Neural cell (in vitro differentiated cells): ENCODE data around the gene MFSD6L. TPM values are rescaled to one million over a fixed set of nuclear protein-coding genes. Genes with fewer than 3 reads are reported as not detected.

Source experiments
- H2AFZ ChIP-seq: fragments of 200-600, 300-800 bp; sonication (generic), shearing (Covaris generic); 2 replicates; pipeline ENCODE4 v1.6.0; 2014; ENCODE audit warnings: low read depth, mild to moderate bottlenecking, antibody characterized with exemption, low read length, moderate library complexity
- H3F3A ChIP-seq: fragments of 200-600 bp; shearing (Covaris generic); 2 replicates; pipeline ENCODE4 v1.6.1; 2016; ENCODE audit warnings: mild to moderate bottlenecking, moderate library complexity, mixed read lengths, antibody characterized with exemption, low read length; ENCODE audit not compliant: insufficient read depth, poor library complexity, severe bottlenecking
- H3K27ac ChIP-seq: fragments of 200-600, 300-800 bp; sonication (generic), shearing (Covaris generic); 2 replicates; pipeline ENCODE4 v1.5.1; 2014; ENCODE audit warnings: mild to moderate bottlenecking, low read length, moderate library complexity
- H3K27me3 ChIP-seq: fragments of 300-800, 200-600 bp; sonication (generic), shearing (Covaris generic); 2 replicates; pipeline ENCODE4 v1.6.0; 2014; ENCODE audit warnings: mild to moderate bottlenecking, low read depth, low read length, moderate library complexity; ENCODE audit not compliant: insufficient read depth
- H3K36me3 ChIP-seq: fragments of 300-800, 200-600 bp; sonication (generic), shearing (Covaris generic); 2 replicates; pipeline ENCODE4 v1.5.1; 2014; ENCODE audit warnings: mild to moderate bottlenecking, antibody characterized with exemption, low read length, moderate library complexity; ENCODE audit not compliant: insufficient read depth
- H3K4me2 ChIP-seq: fragments of 300-800, 200-600 bp; sonication (generic), shearing (Covaris generic); 2 replicates; pipeline ENCODE4 v1.6.0; 2014; ENCODE audit warnings: mild to moderate bottlenecking, low read length
- H3K4me3 ChIP-seq: fragments of 300-800, 200-600 bp; sonication (generic), shearing (Covaris generic); 2 replicates; pipeline ENCODE4 v1.5.1; 2014; ENCODE audit warnings: mild to moderate bottlenecking, low read length, moderate library complexity
- H3K79me2 ChIP-seq: fragments of 200-600 bp; shearing (Covaris generic); replicated peaks from 2 replicates; pipeline ENCODE4 v1.6.0; 2014; ENCODE audit warnings: mild to moderate bottlenecking, low read length, moderate library complexity; ENCODE audit not compliant: insufficient read depth
- H3K9ac ChIP-seq: fragments of 300-800, 200-600 bp; sonication (generic), shearing (Covaris generic); 2 replicates; pipeline ENCODE4 v1.6.1; 2016; ENCODE audit warnings: mild to moderate bottlenecking, low read length, mixed read lengths
- H3K9me2 ChIP-seq: fragments of 200-600 bp; shearing (Covaris generic); 2 replicates; pipeline ENCODE4 v1.6.1; 2016; ENCODE audit warnings: mild to moderate bottlenecking, low read length, mixed read lengths; ENCODE audit not compliant: insufficient read depth
- H3K9me3 ChIP-seq: fragments of 200-600, 300-800 bp; sonication (generic), shearing (Covaris generic); 2 replicates; pipeline ENCODE4 v1.6.1; 2016; ENCODE audit warnings: mild to moderate bottlenecking, mixed run types, low read length, moderate library complexity, mixed read lengths
- H4K20me1 ChIP-seq: fragments of 200-600 bp; shearing (Covaris generic); 2 replicates; pipeline ENCODE4 v1.6.1; 2016; ENCODE audit warnings: mild to moderate bottlenecking, mixed run types; ENCODE audit not compliant: insufficient read depth
- EP300 ChIP-seq: fragments of 450-650 bp; conservative IDR thresholded peaks from 2 replicates; pipeline ENCODE4 v1.6.1; 2014; ENCODE audit warnings: antibody characterized with exemption, mild to moderate bottlenecking, moderate library complexity; ENCODE audit not compliant: poor library complexity, severe bottlenecking
- EZH2 ChIP-seq: fragments of 200-600, 300-800 bp; shearing (Covaris generic), sonication (generic); IDR thresholded peaks from 2 replicates; pipeline ENCODE4 v1.6.1; 2014; ENCODE audit warnings: antibody characterized with exemption, low read length, borderline replicate concordance, mild to moderate bottlenecking; ENCODE audit not compliant: insufficient read depth, poor library complexity, severe bottlenecking
- MXI1 ChIP-seq: fragments of 450-650 bp; conservative IDR thresholded peaks from 2 replicates; pipeline ENCODE4 v1.6.1; 2014; ENCODE audit warnings: antibody characterized with exemption, mild to moderate bottlenecking; ENCODE audit not compliant: poor library complexity, severe bottlenecking
- POLR2AphosphoS5 ChIP-seq: IDR thresholded peaks from 2 replicates; pipeline ENCODE4 v1.6.1; 2012
- RAD21 ChIP-seq: fragments of 450-650 bp; conservative IDR thresholded peaks from 2 replicates; pipeline ENCODE4 v1.6.1; 2014; ENCODE audit warnings: antibody characterized with exemption, mild to moderate bottlenecking, moderate library complexity
- SMC3 ChIP-seq: fragments of 450-650 bp; conservative IDR thresholded peaks from 2 replicates; pipeline ENCODE4 v1.6.1; 2014; ENCODE audit warnings: antibody characterized with exemption, mild to moderate bottlenecking, moderate library complexity; ENCODE audit not compliant: poor library complexity
- TAF1 ChIP-seq: IDR thresholded peaks from 2 replicates; pipeline ENCODE4 v1.6.1; 2012; ENCODE audit warnings: low read depth
- polyA plus RNA-seq: library from polyadenylated mRNA; depleted of rRNA; stranded (reverse); fragments of >200 nt; gene quantifications from 2 replicates; pipeline ENCODE4 v1.2.3, GENCODE V29; 2014
- TF ChIP-seq, protein P1 (sequence below): IDR thresholded peaks from 2 replicates; pipeline ENCODE4 v1.6.1; 2012; ENCODE audit warnings: borderline replicate concordance
- TF ChIP-seq, protein P2 (sequence below): fragments of 450-650 bp; IDR thresholded peaks from 2 replicates; pipeline ENCODE4 v1.5.1; 2014; ENCODE audit warnings: antibody characterized with exemption, mild to moderate bottlenecking, moderate library complexity; ENCODE audit not compliant: poor library complexity, severe bottlenecking

Gene MFSD6L
- polyA plus RNA-seq, 1 donor from 2014 or later, result not detected

DNA sequence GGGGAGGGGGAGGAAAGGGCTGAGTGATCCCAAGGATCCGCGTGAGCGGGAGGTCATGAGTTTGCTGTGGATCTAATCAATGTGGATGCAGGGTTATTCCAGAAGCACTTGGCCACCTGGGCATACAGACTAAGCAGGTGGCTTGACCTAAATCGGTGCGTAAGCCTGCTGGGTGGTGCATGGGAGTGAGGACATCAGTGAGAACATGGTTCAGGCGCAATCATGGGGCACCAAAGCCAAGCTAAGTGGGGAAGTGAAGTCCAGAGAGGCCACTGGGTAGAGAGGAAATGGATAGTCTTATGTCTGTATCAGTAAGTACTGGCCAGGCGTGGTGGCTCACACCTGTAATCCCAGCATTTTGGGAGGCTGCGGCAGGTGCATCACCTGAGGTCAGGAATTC, 18.9 kb upstream of the MFSD6L start:
- no peaks in the 10 kb centered on the region for H3K36me3 ChIP-seq
- no peak overlapping the region for H3K4me2 ChIP-seq
- no peak overlapping the region for H3K4me3 ChIP-seq
- no peaks in the 10 kb centered on the region for H3K9me2 ChIP-seq
- no peaks in the 10 kb centered on the region for H4K20me1 ChIP-seq
- no peaks in the 10 kb centered on the region for H3K79me2 ChIP-seq
- TF ChIP-seq TAF1 (no peak), EZH2 (no peak), RAD21 (no peak), MXI1 (no peak), SMC3 (no peak), EP300 (no peak), POLR2AphosphoS5 (no peak)
- TF ChIP-seq, protein P1, sequence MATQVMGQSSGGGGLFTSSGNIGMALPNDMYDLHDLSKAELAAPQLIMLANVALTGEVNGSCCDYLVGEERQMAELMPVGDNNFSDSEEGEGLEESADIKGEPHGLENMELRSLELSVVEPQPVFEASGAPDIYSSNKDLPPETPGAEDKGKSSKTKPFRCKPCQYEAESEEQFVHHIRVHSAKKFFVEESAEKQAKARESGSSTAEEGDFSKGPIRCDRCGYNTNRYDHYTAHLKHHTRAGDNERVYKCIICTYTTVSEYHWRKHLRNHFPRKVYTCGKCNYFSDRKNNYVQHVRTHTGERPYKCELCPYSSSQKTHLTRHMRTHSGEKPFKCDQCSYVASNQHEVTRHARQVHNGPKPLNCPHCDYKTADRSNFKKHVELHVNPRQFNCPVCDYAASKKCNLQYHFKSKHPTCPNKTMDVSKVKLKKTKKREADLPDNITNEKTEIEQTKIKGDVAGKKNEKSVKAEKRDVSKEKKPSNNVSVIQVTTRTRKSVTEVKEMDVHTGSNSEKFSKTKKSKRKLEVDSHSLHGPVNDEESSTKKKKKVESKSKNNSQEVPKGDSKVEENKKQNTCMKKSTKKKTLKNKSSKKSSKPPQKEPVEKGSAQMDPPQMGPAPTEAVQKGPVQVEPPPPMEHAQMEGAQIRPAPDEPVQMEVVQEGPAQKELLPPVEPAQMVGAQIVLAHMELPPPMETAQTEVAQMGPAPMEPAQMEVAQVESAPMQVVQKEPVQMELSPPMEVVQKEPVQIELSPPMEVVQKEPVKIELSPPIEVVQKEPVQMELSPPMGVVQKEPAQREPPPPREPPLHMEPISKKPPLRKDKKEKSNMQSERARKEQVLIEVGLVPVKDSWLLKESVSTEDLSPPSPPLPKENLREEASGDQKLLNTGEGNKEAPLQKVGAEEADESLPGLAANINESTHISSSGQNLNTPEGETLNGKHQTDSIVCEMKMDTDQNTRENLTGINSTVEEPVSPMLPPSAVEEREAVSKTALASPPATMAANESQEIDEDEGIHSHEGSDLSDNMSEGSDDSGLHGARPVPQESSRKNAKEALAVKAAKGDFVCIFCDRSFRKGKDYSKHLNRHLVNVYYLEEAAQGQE, result no peak
- TF ChIP-seq, protein P2, sequence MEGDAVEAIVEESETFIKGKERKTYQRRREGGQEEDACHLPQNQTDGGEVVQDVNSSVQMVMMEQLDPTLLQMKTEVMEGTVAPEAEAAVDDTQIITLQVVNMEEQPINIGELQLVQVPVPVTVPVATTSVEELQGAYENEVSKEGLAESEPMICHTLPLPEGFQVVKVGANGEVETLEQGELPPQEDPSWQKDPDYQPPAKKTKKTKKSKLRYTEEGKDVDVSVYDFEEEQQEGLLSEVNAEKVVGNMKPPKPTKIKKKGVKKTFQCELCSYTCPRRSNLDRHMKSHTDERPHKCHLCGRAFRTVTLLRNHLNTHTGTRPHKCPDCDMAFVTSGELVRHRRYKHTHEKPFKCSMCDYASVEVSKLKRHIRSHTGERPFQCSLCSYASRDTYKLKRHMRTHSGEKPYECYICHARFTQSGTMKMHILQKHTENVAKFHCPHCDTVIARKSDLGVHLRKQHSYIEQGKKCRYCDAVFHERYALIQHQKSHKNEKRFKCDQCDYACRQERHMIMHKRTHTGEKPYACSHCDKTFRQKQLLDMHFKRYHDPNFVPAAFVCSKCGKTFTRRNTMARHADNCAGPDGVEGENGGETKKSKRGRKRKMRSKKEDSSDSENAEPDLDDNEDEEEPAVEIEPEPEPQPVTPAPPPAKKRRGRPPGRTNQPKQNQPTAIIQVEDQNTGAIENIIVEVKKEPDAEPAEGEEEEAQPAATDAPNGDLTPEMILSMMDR, result no peak
- H3K9me3 ChIP-seq, result peaks cover under 1% of the 10 kb centered on the region
- no peak overlapping the region for H2AFZ ChIP-seq
- no peak overlapping the region for H3K9ac ChIP-seq
- H3K27me3 ChIP-seq, result no peaks in the 10 kb centered on the region
- H3K27ac ChIP-seq, result no peak overlapping the region
- H3F3A ChIP-seq, result no peaks in the 10 kb centered on the region

DNA sequence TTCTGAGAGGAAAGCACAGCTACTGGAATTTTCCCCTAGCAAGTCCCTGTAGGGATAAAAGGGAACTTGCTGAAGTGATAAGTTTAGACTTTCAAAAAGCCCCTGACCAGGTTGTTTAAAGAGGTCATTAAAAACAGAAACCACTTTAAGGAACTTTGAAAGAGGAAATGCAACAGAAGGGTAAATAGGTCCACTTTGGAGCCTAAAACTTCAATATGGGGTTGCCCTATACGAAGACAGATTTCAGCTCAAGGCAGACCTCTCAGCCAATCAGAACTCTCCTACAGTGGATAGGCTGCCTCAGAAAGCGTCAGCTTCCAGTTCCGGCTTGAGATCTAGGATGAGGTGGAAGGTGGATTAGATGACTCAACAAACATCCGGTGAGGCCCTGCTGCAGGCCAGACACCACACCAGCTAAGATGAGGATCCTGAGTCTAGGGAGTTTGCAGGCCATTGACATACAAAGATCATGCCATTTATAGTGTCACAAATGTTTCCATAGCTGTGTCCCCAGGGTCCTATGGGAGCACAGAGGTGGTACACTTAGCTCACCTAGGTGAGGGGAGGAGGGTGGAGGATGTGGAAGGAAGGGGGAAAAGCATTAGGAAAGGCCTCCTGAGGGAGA, 7.9 kb upstream of the MFSD6L start:
- no peak overlapping the region for H2AFZ ChIP-seq
- no peaks in the 10 kb centered on the region for H3K79me2 ChIP-seq
- H3K27me3 ChIP-seq, result no peaks in the 10 kb centered on the region
- TF ChIP-seq, protein P1, result no peak
- TF ChIP-seq MXI1, result no peak
- TF ChIP-seq RAD21, result no peak
- TF ChIP-seq, protein P2, result no peak
- TF ChIP-seq EP300, result no peak
- TF ChIP-seq TAF1, result no peak
- TF ChIP-seq SMC3, result no peak
- no peak for TF ChIP-seq EZH2
- no peak for TF ChIP-seq POLR2AphosphoS5
- H3F3A ChIP-seq, result no peaks in the 10 kb centered on the region
- H3K4me3 ChIP-seq, result no peak overlapping the region
- H4K20me1 ChIP-seq, result no peaks in the 10 kb centered on the region
- H3K9ac ChIP-seq, result no peak overlapping the region
- no peak overlapping the region for H3K4me2 ChIP-seq
- H3K9me2 ChIP-seq, result no peaks in the 10 kb centered on the region
- no peaks in the 10 kb centered on the region for H3K9me3 ChIP-seq
- H3K27ac ChIP-seq, result no peak overlapping the region
- H3K36me3 ChIP-seq, result no peaks in the 10 kb centered on the region
